ENCODE measurements around the gene MBD1.
"Not testable (repeated sequence)": the region's sequence is repeated elsewhere in the genome, so short reads cannot be mapped to it uniquely, and the experiment has no call there.

Gene MBD1

GRCh38 chr18:50249576-50249975 lies 31.7 kb downstream of the MBD1 start:
- no peak for TF ChIP-seq CTCF (IDR thresholded peaks at IDR 0.05; ENCODE audit: control insufficient read depth, extremely low read depth, insufficient read depth)
- H3K4me3 ChIP-seq (ENCODE audit: low read depth, low read length) = no peak overlapping the region
- no peak for DNase-seq (ENCODE audit: low read depth)

- TF ChIP-seq CTCF (IDR thresholded peaks at IDR 0.05; ENCODE audit: control insufficient read depth, extremely low read depth, insufficient read depth) = no peak
- no peak overlapping the region for H3K4me3 ChIP-seq (ENCODE audit: low read depth, low read length)
- DNase-seq (ENCODE audit: low read depth) = no peak
These were observed 33.8 kb downstream of the MBD1 start for GRCh38 chr18:50247561-50247960.

- DNase-seq (ENCODE audit: low read depth) = not testable (repeated sequence)
These were observed 39.6 kb downstream of the MBD1 start for GRCh38 chr18:50241768-50242167.

GRCh38 chr18:50240080-50240563 lies 41.2 kb downstream of the MBD1 start:
- no peak for DNase-seq (ENCODE audit: low read depth)

More at GRCh38 chr18:50241768-50242167, 39.6 kb downstream of the MBD1 start:
- H3K4me3 ChIP-seq (ENCODE audit: low read depth, low read length) = not testable (repeated sequence)

GRCh38 chr18:50232419-50232818 lies 48.9 kb downstream of the MBD1 start:
- TF ChIP-seq CTCF (IDR thresholded peaks at IDR 0.05; ENCODE audit: control insufficient read depth, extremely low read depth, insufficient read depth) = no peak
- no peak overlapping the region for H3K4me3 ChIP-seq (ENCODE audit: low read depth, low read length)
- no peak for DNase-seq (ENCODE audit: low read depth)

More at GRCh38 chr18:50240080-50240563, 41.2 kb downstream of the MBD1 start:
- no peak overlapping the region for H3K4me3 ChIP-seq (ENCODE audit: low read depth, low read length)
- no peak for TF ChIP-seq CTCF (IDR thresholded peaks at IDR 0.05; ENCODE audit: control insufficient read depth, extremely low read depth, insufficient read depth)

- no peak overlapping the region for H3K4me3 ChIP-seq (ENCODE audit: low read depth, low read length)
- no peak for DNase-seq (ENCODE audit: low read depth)
- no peak for TF ChIP-seq CTCF (IDR thresholded peaks at IDR 0.05; ENCODE audit: control insufficient read depth, extremely low read depth, insufficient read depth)
These were observed 49.7 kb downstream of the MBD1 start for GRCh38 chr18:50231621-50232020.

- not testable (repeated sequence) for DNase-seq (ENCODE audit: low read depth); H3K4me3 ChIP-seq (ENCODE audit: low read depth, low read length)
These were observed 61.1 kb downstream of the MBD1 start for GRCh38 chr18:50220249-50220648.
